ENCODE measurements around the gene NTRK3.

DNA sequence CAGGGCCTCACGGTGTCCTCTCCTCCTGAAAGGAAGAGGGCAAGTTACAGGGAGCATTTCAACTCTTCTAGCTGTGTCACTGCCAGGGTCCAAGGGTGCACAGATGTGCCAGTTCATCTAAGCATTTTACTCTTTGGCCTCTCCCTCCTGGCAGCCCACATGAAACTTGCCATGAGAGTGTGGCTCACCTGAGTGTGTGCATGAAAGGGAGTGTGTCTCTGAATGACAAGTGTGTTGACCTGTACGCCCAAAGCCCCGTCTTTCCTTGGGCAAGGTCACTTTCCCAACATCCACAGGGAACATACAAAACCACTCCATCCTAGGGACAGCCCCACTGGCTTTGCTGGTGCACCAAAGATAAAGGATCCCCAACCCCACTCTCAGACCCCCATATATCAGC, 280.0 kb downstream of the NTRK3 start:
- TF ChIP-seq, protein P1, sequence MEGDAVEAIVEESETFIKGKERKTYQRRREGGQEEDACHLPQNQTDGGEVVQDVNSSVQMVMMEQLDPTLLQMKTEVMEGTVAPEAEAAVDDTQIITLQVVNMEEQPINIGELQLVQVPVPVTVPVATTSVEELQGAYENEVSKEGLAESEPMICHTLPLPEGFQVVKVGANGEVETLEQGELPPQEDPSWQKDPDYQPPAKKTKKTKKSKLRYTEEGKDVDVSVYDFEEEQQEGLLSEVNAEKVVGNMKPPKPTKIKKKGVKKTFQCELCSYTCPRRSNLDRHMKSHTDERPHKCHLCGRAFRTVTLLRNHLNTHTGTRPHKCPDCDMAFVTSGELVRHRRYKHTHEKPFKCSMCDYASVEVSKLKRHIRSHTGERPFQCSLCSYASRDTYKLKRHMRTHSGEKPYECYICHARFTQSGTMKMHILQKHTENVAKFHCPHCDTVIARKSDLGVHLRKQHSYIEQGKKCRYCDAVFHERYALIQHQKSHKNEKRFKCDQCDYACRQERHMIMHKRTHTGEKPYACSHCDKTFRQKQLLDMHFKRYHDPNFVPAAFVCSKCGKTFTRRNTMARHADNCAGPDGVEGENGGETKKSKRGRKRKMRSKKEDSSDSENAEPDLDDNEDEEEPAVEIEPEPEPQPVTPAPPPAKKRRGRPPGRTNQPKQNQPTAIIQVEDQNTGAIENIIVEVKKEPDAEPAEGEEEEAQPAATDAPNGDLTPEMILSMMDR (IDR thresholded peaks at IDR 0.05) = no peak
- no peak for TF ChIP-seq POLR2A (IDR thresholded peaks at IDR 0.05)
